ENCODE measurements around the gene SAMM50. TPM values are rescaled to one million over a fixed set of nuclear protein-coding genes. Genes with fewer than 3 reads are reported as not detected.

The SAMM50 gene
- total RNA-seq, 2 donors from 2014 or later: 54.4 to 56.0 TPM

- peaks cover under 1% of the 10 kb centered on the region for H3K4me1 Mint-ChIP-seq
- peak; percentile 99 for TF ChIP-seq CTCF (conservative IDR thresholded peaks at IDR 0.05)
- Histone ChIP-seq H3K27ac (ENCODE audit: low read depth, low read length) (no peak overlapping the region), H3K9me3 (ENCODE audit: control insufficient read depth, low read length) (no peaks in the 10 kb centered on the region), H3K9ac (ENCODE audit: extremely low read depth, low read length, poor library complexity, severe bottlenecking) (no peak overlapping the region), H3K4me3 (ENCODE audit: low read length) (no peak overlapping the region), H3K36me3 (ENCODE audit: control insufficient read depth, insufficient read depth, low read length) (peaks cover 80% of the 10 kb centered on the region), H3K27me3 (ENCODE audit: control insufficient read depth, insufficient read depth, low read length, poor library complexity, severe bottlenecking) (no peaks in the 10 kb centered on the region), H3K4me1 (ENCODE audit: control insufficient read depth, insufficient read depth, low read length) (no peaks in the 10 kb centered on the region)
- H3K9me3 Mint-ChIP-seq: no peaks in the 10 kb centered on the region
- DNase-seq: peak; percentile 92
- peak overlapping the region; percentile 19 for H3K27ac Mint-ChIP-seq
- H3K4me3 Mint-ChIP-seq: no peak overlapping the region
- 50 to 57% methylated on average over 15 to 20 of the region's 20 CpGs for WGBS, 2 experiments (ENCODE audit: insufficient coverage in 1 of 2, insufficient read length in 1 of 2)
- H3K36me3 Mint-ChIP-seq (ENCODE audit: low read depth): peaks cover 77% of the 10 kb centered on the region
- no peaks in the 10 kb centered on the region for H3K27me3 Mint-ChIP-seq (ENCODE audit: insufficient read depth)
Measured at GRCh38 chr22:43993072-43993760, 38.0 kb downstream of the SAMM50 start.

GRCh38 chr22:43994006-43994405 is 38.8 kb downstream of the SAMM50 start:
- no peak overlapping the region for H3K9ac ChIP-seq (ENCODE audit: extremely low read depth, low read length, poor library complexity, severe bottlenecking)
- 92% methylated on average over 7 to 11 of the region's 11 CpGs for WGBS, 2 experiments (ENCODE audit: insufficient coverage in 1 of 2, insufficient read length in 1 of 2)
- H3K36me3 Mint-ChIP-seq (ENCODE audit: low read depth): peaks cover 81% of the 10 kb centered on the region

GRCh38 chr22:43994416-43994815 is 39.2 kb downstream of the SAMM50 start:
- peaks cover 79% of the 10 kb centered on the region for H3K36me3 Mint-ChIP-seq (ENCODE audit: low read depth)
- H3K4me3 Mint-ChIP-seq: no peak overlapping the region

More at GRCh38 chr22:43994006-43994405, 38.8 kb downstream of the SAMM50 start:
- H3K9me3 Mint-ChIP-seq: no peaks in the 10 kb centered on the region
- no peaks in the 10 kb centered on the region for H3K27me3 ChIP-seq (ENCODE audit: control insufficient read depth, insufficient read depth, low read length, poor library complexity, severe bottlenecking)
- H3K9me3 ChIP-seq (ENCODE audit: control insufficient read depth, low read length): no peaks in the 10 kb centered on the region
- H3K4me3 ChIP-seq (ENCODE audit: low read length): no peak overlapping the region
- no peak overlapping the region for H3K27ac Mint-ChIP-seq
- TF ChIP-seq CTCF (conservative IDR thresholded peaks at IDR 0.05): no peak
- H3K27ac ChIP-seq (ENCODE audit: low read depth, low read length): no peak overlapping the region
- no peak for DNase-seq
- H3K4me1 ChIP-seq (ENCODE audit: control insufficient read depth, insufficient read depth, low read length): no peaks in the 10 kb centered on the region
- peaks cover 82% of the 10 kb centered on the region for H3K36me3 ChIP-seq (ENCODE audit: control insufficient read depth, insufficient read depth, low read length)
- H3K4me3 Mint-ChIP-seq: no peak overlapping the region
- no peaks in the 10 kb centered on the region for H3K4me1 Mint-ChIP-seq
- no peaks in the 10 kb centered on the region for H3K27me3 Mint-ChIP-seq (ENCODE audit: insufficient read depth)

More at GRCh38 chr22:43994416-43994815, 39.2 kb downstream of the SAMM50 start:
- Histone ChIP-seq H3K27me3 (ENCODE audit: control insufficient read depth, insufficient read depth, low read length, poor library complexity, severe bottlenecking) (no peaks in the 10 kb centered on the region), H3K4me1 (ENCODE audit: control insufficient read depth, insufficient read depth, low read length) (no peaks in the 10 kb centered on the region), H3K4me3 (ENCODE audit: low read length) (no peak overlapping the region), H3K9ac (ENCODE audit: extremely low read depth, low read length, poor library complexity, severe bottlenecking) (no peak overlapping the region), H3K27ac (ENCODE audit: low read depth, low read length) (no peak overlapping the region), H3K9me3 (ENCODE audit: control insufficient read depth, low read length) (no peaks in the 10 kb centered on the region), H3K36me3 (ENCODE audit: control insufficient read depth, insufficient read depth, low read length) (peaks cover 82% of the 10 kb centered on the region)
- Mint-ChIP-seq H3K4me1 (no peaks in the 10 kb centered on the region), H3K27me3 (ENCODE audit: insufficient read depth) (no peaks in the 10 kb centered on the region), H3K9me3 (no peaks in the 10 kb centered on the region), H3K27ac (no peak overlapping the region)
- no peak for TF ChIP-seq CTCF (conservative IDR thresholded peaks at IDR 0.05)
- 84 to 85% methylated on average over 4 to 9 of the region's 9 CpGs for WGBS, 2 experiments (ENCODE audit: insufficient coverage in 1 of 2, insufficient read length in 1 of 2)
- DNase-seq: no peak
